ENCODE measurements around the gene COMMD9.

Gene COMMD9

DNA sequence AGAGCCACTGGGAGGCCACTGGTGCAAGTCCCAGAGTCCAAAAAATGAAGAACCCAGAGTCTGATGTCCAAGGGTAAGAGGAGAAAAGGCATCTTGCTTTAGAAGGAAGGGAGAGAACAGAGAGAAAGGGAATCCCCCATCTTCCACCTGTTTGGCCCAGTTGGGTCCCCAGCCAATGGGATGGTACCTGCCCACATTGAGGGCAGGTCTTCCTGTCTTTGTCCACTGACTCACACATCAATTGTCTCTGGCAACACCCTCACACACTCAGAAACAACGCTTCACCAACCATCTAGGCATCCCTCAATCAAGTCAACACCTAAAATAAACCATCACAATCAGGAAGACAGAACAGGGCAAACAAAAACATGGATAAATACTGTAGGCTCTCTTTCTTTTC lies 6.3 kb downstream of the COMMD9 start:
- no peak overlapping the region for H2BK5ac ChIP-seq (ENCODE audit: low read depth, low read length, poor library complexity)
- no peak overlapping the region for H2AFZ ChIP-seq (ENCODE audit: insufficient read depth, low read length, poor library complexity)
- no peak overlapping the region for H2AK5ac ChIP-seq (ENCODE audit: low read length)
- H3K9ac ChIP-seq (ENCODE audit: low read length), result no peak overlapping the region
- no peaks in the 10 kb centered on the region for H3K4me1 ChIP-seq (ENCODE audit: control insufficient read depth in 1 of 2, insufficient read depth in 2 of 2, low read length in 2 of 2)
- peaks cover 0 to 2% of the 10 kb centered on the region in 2 experiments for H3K36me3 ChIP-seq (ENCODE audit: control insufficient read depth in 1 of 2, insufficient read depth in 2 of 2, low read length in 2 of 2)
- WGBS (ENCODE audit: extremely low coverage, insufficient coverage, insufficient read length), result no CpG with 5 or more reads among the region's 1 CpG
- DNase-seq, result no peak
- H3K27me3 ChIP-seq (ENCODE audit: insufficient read depth, low read length), result no peaks in the 10 kb centered on the region
- H3K79me2 ChIP-seq (ENCODE audit: control insufficient read depth, insufficient read depth, low read length, poor library complexity), result no peaks in the 10 kb centered on the region
- no peak overlapping the region for H4K8ac ChIP-seq (ENCODE audit: low read depth, low read length)
- H3K4ac ChIP-seq (ENCODE audit: low read depth, low read length), result no peak overlapping the region
- no peak overlapping the region for H2BK120ac ChIP-seq (ENCODE audit: insufficient read depth, low read length, poor library complexity)
- H3K27ac ChIP-seq (ENCODE audit: low read depth, low read length), result no peak overlapping the region
- no peaks in the 10 kb centered on the region for H3K79me1 ChIP-seq (ENCODE audit: low read length)
- H3K9me3 ChIP-seq (ENCODE audit: insufficient read depth, low read depth, low read length), result no peaks in the 10 kb centered on the region
- no peak overlapping the region for H4K12ac ChIP-seq (ENCODE audit: low read depth, low read length)
- no peak overlapping the region for H3K18ac ChIP-seq (ENCODE audit: low read length)
- no peak overlapping the region for H4K91ac ChIP-seq (ENCODE audit: low read depth, low read length)
- H3K4me3 ChIP-seq (ENCODE audit: low read depth, low read length), result no peak overlapping the region
- H3K4me2 ChIP-seq (ENCODE audit: low read length), result no peak overlapping the region
- no peak overlapping the region for H3K14ac ChIP-seq (ENCODE audit: low read length)
- H3K23ac ChIP-seq (ENCODE audit: low read length), result no peak overlapping the region
- no peak overlapping the region for H2BK12ac ChIP-seq (ENCODE audit: low read length)

DNA sequence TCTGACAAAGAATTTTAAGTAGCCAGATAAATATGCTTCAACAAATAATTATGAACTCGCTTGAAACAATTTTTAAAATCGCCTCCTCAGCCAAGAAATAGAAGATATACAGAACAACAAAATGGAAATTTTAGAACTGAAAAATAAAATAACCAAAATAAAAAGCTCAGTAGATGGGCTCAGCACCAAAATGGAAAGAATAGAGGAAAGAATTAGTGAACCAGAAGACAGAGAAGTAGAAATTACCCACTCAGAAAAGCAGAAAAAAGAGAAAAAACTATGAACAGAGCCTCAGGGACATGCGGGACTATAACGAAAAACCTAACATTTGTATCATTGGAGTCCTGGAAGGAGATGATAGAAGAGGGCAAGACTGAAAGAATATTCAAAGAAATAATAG lies 7.4 kb downstream of the COMMD9 start:
- H3K36me3 ChIP-seq (ENCODE audit: control insufficient read depth in 1 of 2, insufficient read depth in 2 of 2, low read length in 2 of 2), result peaks cover 0 to 2% of the 10 kb centered on the region in 2 experiments
- H2BK120ac ChIP-seq (ENCODE audit: insufficient read depth, low read length, poor library complexity), result no peak overlapping the region
- no peak overlapping the region for H2BK5ac ChIP-seq (ENCODE audit: low read depth, low read length, poor library complexity)
- no peak overlapping the region for H3K18ac ChIP-seq (ENCODE audit: low read length)
- no peaks in the 10 kb centered on the region for H3K4me1 ChIP-seq (ENCODE audit: control insufficient read depth in 1 of 2, insufficient read depth in 2 of 2, low read length in 2 of 2)
- no peak overlapping the region for H4K12ac ChIP-seq (ENCODE audit: low read depth, low read length)
- no peak overlapping the region for H4K8ac ChIP-seq (ENCODE audit: low read depth, low read length)
- no peak overlapping the region for H3K4me3 ChIP-seq (ENCODE audit: low read depth, low read length)
- no peak for DNase-seq
- H3K27ac ChIP-seq (ENCODE audit: low read depth, low read length), result no peak overlapping the region
- no peaks in the 10 kb centered on the region for H3K79me2 ChIP-seq (ENCODE audit: control insufficient read depth, insufficient read depth, low read length, poor library complexity)
- H3K4ac ChIP-seq (ENCODE audit: low read depth, low read length), result no peak overlapping the region
- no peak overlapping the region for H3K14ac ChIP-seq (ENCODE audit: low read length)
- H2AK5ac ChIP-seq (ENCODE audit: low read length), result no peak overlapping the region
- H2BK12ac ChIP-seq (ENCODE audit: low read length), result no peak overlapping the region
- no peak overlapping the region for H3K9ac ChIP-seq (ENCODE audit: low read length)
- H3K79me1 ChIP-seq (ENCODE audit: low read length), result no peaks in the 10 kb centered on the region
- H4K91ac ChIP-seq (ENCODE audit: low read depth, low read length), result no peak overlapping the region
- no peaks in the 10 kb centered on the region for H3K27me3 ChIP-seq (ENCODE audit: insufficient read depth, low read length)
- H3K23ac ChIP-seq (ENCODE audit: low read length), result no peak overlapping the region
- no peaks in the 10 kb centered on the region for H3K9me3 ChIP-seq (ENCODE audit: insufficient read depth, low read depth, low read length)
- no CpG with 5 or more reads among the region's 4 CpGs for WGBS (ENCODE audit: extremely low coverage, insufficient coverage, insufficient read length)
- no peak overlapping the region for H3K4me2 ChIP-seq (ENCODE audit: low read length)
- no peak overlapping the region for H2AFZ ChIP-seq (ENCODE audit: insufficient read depth, low read length, poor library complexity)

- Histone ChIP-seq H3K4me2 (ENCODE audit: low read length) (no peak overlapping the region), H3K9ac (ENCODE audit: low read length) (no peak overlapping the region), H2AFZ (ENCODE audit: insufficient read depth, low read length, poor library complexity) (no peak overlapping the region), H4K12ac (ENCODE audit: low read depth, low read length) (no peak overlapping the region), H2BK5ac (ENCODE audit: low read depth, low read length, poor library complexity) (no peak overlapping the region), H3K14ac (ENCODE audit: low read length) (no peak overlapping the region), H3K9me3 (ENCODE audit: insufficient read depth, low read depth, low read length) (no peaks in the 10 kb centered on the region), H3K4ac (ENCODE audit: low read depth, low read length) (no peak overlapping the region), H4K91ac (ENCODE audit: low read depth, low read length) (no peak overlapping the region), H3K18ac (ENCODE audit: low read length) (no peak overlapping the region), H3K27me3 (ENCODE audit: insufficient read depth, low read length) (no peaks in the 10 kb centered on the region), H2BK12ac (ENCODE audit: low read length) (no peak overlapping the region), H3K36me3 (ENCODE audit: control insufficient read depth in 1 of 2, insufficient read depth in 2 of 2, low read length in 2 of 2) (peaks cover 0 to 5% of the 10 kb centered on the region in 2 experiments), H4K8ac (ENCODE audit: low read depth, low read length) (no peak overlapping the region), H3K27ac (ENCODE audit: low read depth, low read length) (no peak overlapping the region), H3K4me1 (ENCODE audit: control insufficient read depth in 1 of 2, insufficient read depth in 2 of 2, low read length in 2 of 2) (no peaks in the 10 kb centered on the region), H3K4me3 (ENCODE audit: low read depth, low read length) (no peak overlapping the region), H3K79me2 (ENCODE audit: control insufficient read depth, insufficient read depth, low read length, poor library complexity) (no peaks in the 10 kb centered on the region), H2BK120ac (ENCODE audit: insufficient read depth, low read length, poor library complexity) (no peak overlapping the region), H3K23ac (ENCODE audit: low read length) (no peak overlapping the region), H2AK5ac (ENCODE audit: low read length) (no peak overlapping the region), H3K79me1 (ENCODE audit: low read length) (no peaks in the 10 kb centered on the region)
- WGBS (ENCODE audit: extremely low coverage, insufficient coverage, insufficient read length), result no CpG with 5 or more reads among the region's 1 CpG
- DNase-seq, result no peak
Measured at GRCh38 chr11:36280531-36280930, 8.7 kb downstream of the COMMD9 start.

DNA sequence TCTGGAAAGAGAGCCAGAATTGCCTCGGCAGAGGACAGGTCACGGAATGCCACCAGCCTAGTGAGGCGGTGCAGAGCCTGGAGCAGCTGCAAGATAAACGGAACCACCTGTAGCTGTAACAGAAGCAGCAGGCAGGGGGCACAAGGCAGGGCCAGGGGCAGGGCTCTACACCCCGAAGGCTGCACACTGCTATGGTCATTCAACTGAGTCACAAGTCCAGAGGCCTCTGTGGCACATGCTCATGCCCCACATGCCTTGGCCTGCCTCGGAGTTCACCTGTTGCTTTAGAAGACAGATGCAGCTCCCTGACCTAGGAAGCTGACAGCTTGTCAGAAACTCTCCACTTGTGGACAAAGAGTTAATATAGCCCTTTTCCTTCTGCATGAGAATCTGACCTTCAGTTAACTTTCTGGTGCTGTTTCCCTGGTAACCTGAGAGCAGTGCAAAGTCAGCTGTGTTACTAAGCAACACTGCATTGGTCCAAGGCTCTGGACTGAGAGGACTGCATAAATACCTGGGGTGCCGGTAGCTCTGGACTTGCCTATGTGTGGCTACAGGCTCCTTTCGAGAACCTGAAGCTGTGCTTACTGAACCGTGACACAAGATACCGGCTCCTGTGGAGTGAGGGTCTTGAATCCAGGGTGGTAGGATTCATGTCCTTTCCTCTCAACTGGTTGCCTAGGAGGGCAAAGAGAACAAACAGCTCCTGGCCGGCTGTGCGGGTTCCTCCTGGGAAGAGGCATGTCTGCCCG lies 10.5 kb downstream of the COMMD9 start:
- Histone ChIP-seq H2BK12ac (ENCODE audit: low read length) (no peak overlapping the region), H3K27me3 (ENCODE audit: insufficient read depth, low read length) (no peaks in the 10 kb centered on the region), H3K9me3 (ENCODE audit: insufficient read depth, low read depth, low read length) (no peaks in the 10 kb centered on the region), H3K14ac (ENCODE audit: low read length) (no peak overlapping the region), H3K4me2 (ENCODE audit: low read length) (no peak overlapping the region), H3K36me3 (ENCODE audit: control insufficient read depth in 1 of 2, insufficient read depth in 2 of 2, low read length in 2 of 2) (peaks cover 6 to 11% of the 10 kb centered on the region in 2 experiments), H2BK120ac (ENCODE audit: insufficient read depth, low read length, poor library complexity) (no peak overlapping the region), H2AK5ac (ENCODE audit: low read length) (no peak overlapping the region), H2BK5ac (ENCODE audit: low read depth, low read length, poor library complexity) (no peak overlapping the region), H3K79me2 (ENCODE audit: control insufficient read depth, insufficient read depth, low read length, poor library complexity) (no peaks in the 10 kb centered on the region), H3K79me1 (ENCODE audit: low read length) (no peaks in the 10 kb centered on the region), H3K4me3 (ENCODE audit: low read depth, low read length) (no peak overlapping the region), H4K12ac (ENCODE audit: low read depth, low read length) (no peak overlapping the region), H3K27ac (ENCODE audit: low read depth, low read length) (no peak overlapping the region), H2AFZ (ENCODE audit: insufficient read depth, low read length, poor library complexity) (no peak overlapping the region), H3K23ac (ENCODE audit: low read length) (no peak overlapping the region), H3K9ac (ENCODE audit: low read length) (no peak overlapping the region), H3K4ac (ENCODE audit: low read depth, low read length) (no peak overlapping the region), H3K4me1 (ENCODE audit: control insufficient read depth in 1 of 2, insufficient read depth in 2 of 2, low read length in 2 of 2) (no peaks in the 10 kb centered on the region), H4K8ac (ENCODE audit: low read depth, low read length) (no peak overlapping the region), H3K18ac (ENCODE audit: low read length) (no peak overlapping the region), H4K91ac (ENCODE audit: low read depth, low read length) (no peak overlapping the region)
- WGBS (ENCODE audit: extremely low coverage, insufficient coverage, insufficient read length), result no CpG with 5 or more reads among the region's 13 CpGs
- no peak for DNase-seq

All from trophoblast cell (in vitro differentiated cells and primary cell).